GM12801 (cell line): ENCODE data around the gene PHC3.

Experiments used
- CTCF ChIP-seq: IDR thresholded peaks from one replicate; pipeline ENCODE4 v1.5.1; 2011; ENCODE audit warnings: control low read depth; ENCODE audit not compliant: insufficient read length; ENCODE audit errors: extremely low read depth

The PHC3 gene

GRCh38 chr3:170063691-170064090 is 117.8 kb downstream of the PHC3 start:
- no peak for TF ChIP-seq CTCF

GRCh38 chr3:170062769-170063168 is 118.8 kb downstream of the PHC3 start:
- no peak for TF ChIP-seq CTCF

GRCh38 chr3:170062068-170062467 is 119.5 kb downstream of the PHC3 start:
- no peak for TF ChIP-seq CTCF

GRCh38 chr3:170059447-170059846 is 122.1 kb downstream of the PHC3 start:
- no peak for TF ChIP-seq CTCF

GRCh38 chr3:170058127-170058526 is 123.4 kb downstream of the PHC3 start:
- no peak for TF ChIP-seq CTCF

GRCh38 chr3:170057550-170057949 is 124.0 kb downstream of the PHC3 start:
- TF ChIP-seq CTCF = no peak

- no peak for TF ChIP-seq CTCF
Measured at GRCh38 chr3:170056710-170057454, 124.7 kb downstream of the PHC3 start.
